AG09309 (cell line): Measurements from ENCODE around the gene MAJIN.

Experiments used
- DNase-seq: peaks from one replicate; pipeline ENCODE4 v3.0.0-alpha.2; 2010; ENCODE audit warnings: low read depth
- H3K4me3 ChIP-seq: 2 replicates; pipeline ENCODE4 v1.5.1; 2011; ENCODE audit warnings: mild to moderate bottlenecking, low read depth, low read length, moderate library complexity; ENCODE audit not compliant: control insufficient read depth
- TF ChIP-seq, protein P1 (sequence below): IDR thresholded peaks from 2 replicates; pipeline ENCODE4 v1.5.1; 2011; ENCODE audit warnings: mild to moderate bottlenecking, low read depth, low read length, inconsistent platforms; ENCODE audit not compliant: insufficient read depth, control insufficient read depth; ENCODE audit errors: missing control alignments

Gene MAJIN

DNA sequence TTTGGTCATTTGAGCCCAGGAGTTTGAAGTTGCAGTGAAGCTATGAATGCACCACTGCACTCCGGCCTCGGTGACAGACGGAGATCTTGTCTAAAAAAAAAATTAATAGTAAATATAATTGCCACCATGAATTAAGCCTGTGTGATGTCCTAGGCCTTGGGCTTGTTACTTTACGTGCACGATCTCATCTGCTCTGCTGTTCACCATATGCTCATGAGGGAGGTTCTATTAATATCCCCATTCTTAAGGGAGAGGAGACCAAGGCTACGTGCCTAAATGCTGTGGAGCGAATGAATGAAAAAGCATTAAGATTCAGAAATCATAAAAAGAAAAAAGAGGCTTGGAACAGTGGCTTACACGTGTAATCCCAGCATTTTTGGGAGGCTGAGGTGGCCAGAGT is 52.3 kb downstream of the MAJIN start:
- H3K4me3 ChIP-seq = no peak overlapping the region
- TF ChIP-seq, protein P1, sequence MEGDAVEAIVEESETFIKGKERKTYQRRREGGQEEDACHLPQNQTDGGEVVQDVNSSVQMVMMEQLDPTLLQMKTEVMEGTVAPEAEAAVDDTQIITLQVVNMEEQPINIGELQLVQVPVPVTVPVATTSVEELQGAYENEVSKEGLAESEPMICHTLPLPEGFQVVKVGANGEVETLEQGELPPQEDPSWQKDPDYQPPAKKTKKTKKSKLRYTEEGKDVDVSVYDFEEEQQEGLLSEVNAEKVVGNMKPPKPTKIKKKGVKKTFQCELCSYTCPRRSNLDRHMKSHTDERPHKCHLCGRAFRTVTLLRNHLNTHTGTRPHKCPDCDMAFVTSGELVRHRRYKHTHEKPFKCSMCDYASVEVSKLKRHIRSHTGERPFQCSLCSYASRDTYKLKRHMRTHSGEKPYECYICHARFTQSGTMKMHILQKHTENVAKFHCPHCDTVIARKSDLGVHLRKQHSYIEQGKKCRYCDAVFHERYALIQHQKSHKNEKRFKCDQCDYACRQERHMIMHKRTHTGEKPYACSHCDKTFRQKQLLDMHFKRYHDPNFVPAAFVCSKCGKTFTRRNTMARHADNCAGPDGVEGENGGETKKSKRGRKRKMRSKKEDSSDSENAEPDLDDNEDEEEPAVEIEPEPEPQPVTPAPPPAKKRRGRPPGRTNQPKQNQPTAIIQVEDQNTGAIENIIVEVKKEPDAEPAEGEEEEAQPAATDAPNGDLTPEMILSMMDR = no peak
- DNase-seq = no peak

DNA sequence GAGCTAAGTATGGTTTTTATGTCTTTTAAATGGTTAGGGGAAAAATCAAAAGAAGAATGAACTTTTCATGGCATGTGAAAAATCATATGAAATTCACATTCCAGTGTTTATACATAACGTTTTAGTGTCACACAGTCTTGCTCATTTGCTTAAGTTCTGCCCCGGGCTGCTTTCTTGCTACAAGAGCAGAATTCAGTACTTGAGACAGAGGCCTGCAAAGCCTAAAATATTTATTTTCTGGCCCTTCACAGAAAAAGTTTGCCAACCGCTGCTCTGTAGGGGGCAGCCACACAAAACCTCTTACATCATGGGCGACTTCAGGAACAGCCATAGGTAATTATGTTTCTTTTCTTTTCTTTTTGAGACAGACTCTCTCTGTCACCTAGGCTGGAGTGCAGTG is 53.9 kb downstream of the MAJIN start:
- DNase-seq = peak; percentile 31
- TF ChIP-seq, protein P1 = peak; percentile 35
- H3K4me3 ChIP-seq = peak overlapping the region; percentile 33; the same call in 1 of the 2 replicates

DNA sequence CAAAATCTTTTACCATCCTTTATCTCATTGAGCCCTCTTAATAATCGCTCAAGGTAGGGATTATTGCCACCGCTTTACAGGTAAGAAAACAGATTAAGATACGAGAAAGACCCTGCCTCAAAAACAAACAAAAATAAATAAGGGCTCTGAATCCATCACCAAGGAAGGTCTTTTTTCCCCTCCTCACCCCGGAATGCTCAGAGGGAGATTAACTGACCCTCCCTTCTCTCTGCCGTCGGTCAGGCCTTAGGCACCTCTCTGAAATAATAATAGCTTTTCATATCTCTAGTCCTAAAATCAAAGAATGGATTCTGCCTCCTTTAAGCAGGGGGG is 54.3 kb downstream of the MAJIN start:
- TF ChIP-seq, protein P1 = no peak
- H3K4me3 ChIP-seq = peak overlapping the region; percentile 33
- DNase-seq = no peak

DNA sequence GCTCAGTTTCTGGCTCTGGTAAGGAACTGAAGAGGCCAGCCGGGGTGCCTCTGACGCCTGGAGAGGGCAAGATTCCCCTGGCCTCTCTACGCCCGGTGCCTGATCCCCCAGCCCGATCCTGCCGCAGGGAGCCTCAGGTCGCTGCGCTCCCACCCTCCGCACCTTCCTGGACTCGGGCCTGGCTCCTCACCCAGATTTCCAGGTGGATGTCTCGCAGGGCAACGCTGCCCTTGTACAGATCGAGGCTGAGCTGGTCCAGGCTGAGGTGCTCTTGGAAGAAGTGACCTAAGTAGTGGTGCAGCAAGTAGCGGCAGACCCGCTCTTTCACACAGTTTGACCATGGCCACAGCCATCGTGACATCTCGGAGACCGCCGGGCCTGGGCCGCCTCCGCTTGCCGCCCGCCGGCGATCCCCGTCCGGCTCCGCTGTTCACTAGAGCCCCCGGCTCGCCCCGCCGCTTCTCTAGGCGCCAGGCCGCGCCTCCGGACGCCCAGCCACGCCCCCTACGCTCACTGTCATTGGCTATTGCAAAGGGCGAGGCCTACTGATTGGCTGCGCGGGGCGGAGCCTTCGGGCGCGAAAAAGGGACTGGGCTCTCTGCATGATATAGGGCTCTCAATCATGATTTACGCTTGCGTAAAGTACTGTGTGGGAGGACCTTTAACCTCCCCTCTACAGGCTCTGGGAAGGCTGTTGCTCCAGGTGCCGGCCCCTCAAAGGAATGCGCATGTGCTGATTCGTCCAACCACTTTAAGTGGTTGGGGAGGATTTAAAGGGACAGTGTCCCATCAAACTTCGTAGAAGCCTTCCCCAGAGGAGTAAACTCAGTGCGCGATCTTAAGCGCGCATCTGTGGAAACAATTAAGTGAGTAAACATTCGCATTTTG is 54.9 kb downstream of the MAJIN start, which contains the start of gene ATG2A:
TSS of gene ATG2A (minus strand) at position 435 of the 888 bp plus-strand sequence. CDS start at position 361, 74 bp downstream.
- peak; percentile 99 for DNase-seq
- H3K4me3 ChIP-seq = peak within 1 kb of the TSS; percentile 84
- TF ChIP-seq, protein P1 = no peak

DNA sequence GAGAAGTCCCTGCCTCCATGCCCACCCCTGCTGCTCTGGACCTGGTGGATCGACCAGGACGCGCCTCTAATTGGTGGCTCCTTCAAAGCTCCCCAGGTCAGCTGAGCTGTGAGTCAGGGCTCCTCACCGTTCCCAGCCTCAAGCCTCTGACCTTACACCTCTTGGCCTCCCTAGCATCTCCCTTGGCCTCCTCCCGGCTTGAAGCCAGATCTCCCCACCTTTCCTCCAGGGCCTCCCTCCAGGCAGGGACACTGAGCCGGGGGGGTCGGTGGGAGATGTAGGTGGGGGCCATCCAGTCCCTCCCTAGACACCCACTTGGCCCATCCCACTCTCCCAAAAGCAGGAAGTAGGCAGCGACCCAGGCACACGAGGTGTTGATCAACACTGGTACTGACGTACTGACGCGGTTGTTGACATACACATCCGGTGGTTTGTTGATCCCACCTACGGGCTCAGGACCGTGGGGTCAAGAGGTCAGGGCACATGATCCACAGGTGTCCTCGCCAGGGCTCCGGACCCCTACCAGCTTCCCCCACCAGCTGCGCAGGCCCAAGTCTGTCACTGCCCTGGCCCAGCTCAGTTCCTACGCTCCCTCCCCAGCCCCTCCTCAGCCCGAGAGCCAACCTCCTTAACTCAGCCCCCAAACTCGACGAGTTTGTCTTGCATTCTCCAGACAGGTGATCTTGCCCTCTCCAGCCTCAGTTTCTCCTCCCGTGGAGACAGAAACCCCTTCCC is 55.7 kb downstream of the MAJIN start:
- DNase-seq = no peak
- TF ChIP-seq, protein P1 = no peak
- peak overlapping the region; percentile 84 for H3K4me3 ChIP-seq

DNA sequence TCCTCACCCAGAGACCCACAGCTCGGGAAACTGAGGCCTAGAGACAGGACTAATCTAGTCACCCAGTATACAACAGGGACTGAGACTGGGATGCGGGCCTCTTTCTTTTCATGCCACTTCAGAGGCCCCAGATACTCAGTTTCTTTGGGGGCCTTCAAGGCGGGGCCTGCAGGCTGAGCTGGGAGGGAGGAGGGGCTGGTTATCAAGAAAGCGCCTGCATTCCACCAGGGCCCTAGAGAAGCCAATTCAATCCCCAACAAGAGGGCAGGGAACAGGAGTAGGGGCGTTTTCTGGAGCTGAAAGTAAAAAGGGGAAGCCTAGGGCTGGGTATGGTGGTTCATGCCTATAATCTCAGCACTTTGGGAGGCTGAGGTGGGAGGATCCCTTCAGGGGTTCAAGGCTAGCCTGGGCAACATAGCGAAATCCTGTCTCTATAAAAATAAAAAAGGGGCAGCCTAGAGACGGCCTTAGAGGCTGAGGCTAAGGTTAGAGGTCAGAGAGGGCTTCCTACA is 56.5 kb downstream of the MAJIN start:
- DNase-seq = no peak
- peak overlapping the region; percentile 84; the same call in 1 of the 2 replicates for H3K4me3 ChIP-seq
- TF ChIP-seq, protein P1 = no peak
